ENCODE measurements around the gene SCGB3A2.

The SCGB3A2 gene

DNA sequence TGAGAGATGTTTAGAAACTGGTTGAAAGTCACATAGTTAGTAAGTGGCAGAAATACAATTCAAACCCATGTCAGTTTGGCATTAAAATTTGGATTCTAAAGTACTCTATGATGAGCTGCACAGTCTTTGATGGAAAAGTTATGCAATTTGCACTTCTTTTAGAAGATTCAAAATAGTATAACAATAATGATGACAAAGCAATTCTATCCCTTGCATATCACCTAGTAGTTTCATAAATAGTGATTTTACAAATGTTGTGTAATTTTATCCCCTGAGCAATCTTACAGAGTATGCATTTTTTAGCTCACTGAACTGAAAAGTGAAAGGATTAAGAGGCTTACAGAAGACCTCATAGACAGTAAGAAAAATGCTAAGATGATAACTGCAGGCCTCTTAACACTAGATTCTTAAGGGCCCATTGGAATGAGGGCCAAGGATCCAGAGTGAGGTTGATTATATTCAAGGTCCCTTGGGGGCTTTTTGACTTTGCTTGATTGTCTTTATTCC, 24.2 kb downstream of the SCGB3A2 start:
- no peak for FAIRE-seq
- DNase-seq (ENCODE audit: low spot score), result no peak

DNA sequence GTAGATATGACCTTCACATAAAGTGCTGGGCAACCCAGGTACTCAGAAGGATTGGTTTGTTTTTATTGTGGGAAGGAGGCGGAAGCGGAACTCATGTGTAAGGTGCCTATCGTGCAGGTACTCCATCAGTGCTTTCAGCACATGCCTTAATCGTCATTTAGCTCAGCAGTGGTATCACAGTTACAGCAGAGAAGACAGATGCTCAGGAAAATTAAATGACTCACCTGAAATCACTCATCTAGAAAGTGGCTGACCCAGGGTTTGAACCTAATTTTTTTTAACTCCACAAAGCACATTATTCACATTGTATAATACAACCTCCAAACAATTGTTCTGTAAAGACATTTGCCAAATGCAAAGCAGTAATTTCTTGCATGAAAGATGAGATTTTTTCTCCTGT, 25.6 kb downstream of the SCGB3A2 start:
- FAIRE-seq (peak; percentile 72), DNase-seq (ENCODE audit: low spot score) (no peak)

DNA sequence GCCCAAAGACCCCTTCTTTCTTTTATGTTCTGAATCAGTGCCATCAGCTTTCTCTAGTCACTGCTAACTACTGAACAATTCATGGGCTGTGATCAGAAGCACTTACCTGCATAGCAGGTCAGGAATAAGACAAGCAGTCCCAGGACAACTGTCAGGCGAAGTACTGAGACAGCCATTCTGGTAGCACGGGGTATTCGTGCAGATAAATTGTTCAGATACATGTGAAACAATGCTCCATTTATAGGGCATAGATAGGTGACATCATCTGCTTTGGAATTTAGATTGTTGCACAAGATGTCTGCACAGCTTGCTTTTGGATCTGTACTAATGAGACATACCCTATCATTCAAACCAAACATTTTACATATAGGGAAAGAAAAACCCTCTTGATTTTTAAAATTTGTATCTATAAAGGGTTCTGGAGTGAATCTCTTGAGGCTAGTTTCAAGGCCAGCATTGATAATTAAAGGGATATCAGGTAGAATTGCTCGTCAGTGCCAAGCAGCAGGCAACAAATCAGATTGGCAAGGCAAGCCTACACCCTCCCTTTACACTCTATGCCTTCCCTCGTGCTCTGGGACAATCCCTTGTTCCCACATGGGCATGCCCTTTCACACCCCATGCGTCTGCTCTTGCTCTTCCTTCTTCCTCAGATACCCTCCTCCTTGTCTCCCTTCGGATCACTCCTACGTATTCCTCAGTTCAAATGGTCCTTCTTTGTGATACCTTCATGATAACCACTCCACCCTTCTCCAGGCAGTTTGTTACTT, 28.0 kb downstream of the SCGB3A2 start, which contains the start of gene C5orf46:
Gene C5orf46, minus strand, starts transcription at position 213 of the 770 bp plus-strand sequence. Its CDS starts 37 bp downstream, at position 176.
- FAIRE-seq (peak; percentile 32), DNase-seq (ENCODE audit: low spot score) (peak; percentile 60)

DNA sequence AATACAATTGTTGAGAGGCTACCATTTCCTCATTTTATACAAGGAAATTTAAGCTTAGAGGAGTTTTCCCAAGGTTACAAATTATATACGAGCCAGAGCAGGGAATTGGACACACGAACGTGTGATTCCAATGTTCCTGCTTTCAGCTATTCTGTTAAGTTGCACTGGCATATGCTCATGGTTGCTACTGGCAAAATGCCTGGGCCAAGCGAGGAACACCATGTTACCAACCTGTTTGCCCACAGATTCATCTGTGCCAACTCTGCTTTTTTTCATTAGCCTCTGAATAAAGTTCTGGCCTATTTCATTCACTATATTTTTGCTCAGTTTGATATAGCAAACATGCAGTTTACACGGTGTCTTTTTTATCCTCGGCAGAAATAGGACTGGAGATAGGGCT, 32.9 kb downstream of the SCGB3A2 start:
- FAIRE-seq, result no peak
- no peak for DNase-seq (ENCODE audit: low spot score)

DNA sequence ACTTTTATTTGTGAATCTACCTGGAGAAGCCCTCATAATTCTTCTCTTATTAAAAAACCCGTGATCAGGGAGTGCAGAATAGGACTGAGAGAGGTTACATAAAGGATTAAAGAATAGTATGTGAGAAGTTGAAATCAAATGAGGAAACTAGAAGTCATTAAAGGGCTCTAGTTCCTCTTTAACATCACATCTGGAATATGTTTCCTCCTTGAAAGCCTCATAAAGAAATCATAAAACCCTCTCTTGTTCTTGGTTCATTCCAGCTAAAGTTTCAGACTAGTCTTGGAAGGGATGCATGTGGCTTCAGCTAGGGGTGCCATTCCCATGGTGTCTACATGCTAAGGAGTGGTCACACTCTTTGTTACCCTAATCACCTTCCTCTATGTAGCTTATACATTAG, 33.5 kb downstream of the SCGB3A2 start:
- DNase-seq (ENCODE audit: low spot score), result no peak

DNA sequence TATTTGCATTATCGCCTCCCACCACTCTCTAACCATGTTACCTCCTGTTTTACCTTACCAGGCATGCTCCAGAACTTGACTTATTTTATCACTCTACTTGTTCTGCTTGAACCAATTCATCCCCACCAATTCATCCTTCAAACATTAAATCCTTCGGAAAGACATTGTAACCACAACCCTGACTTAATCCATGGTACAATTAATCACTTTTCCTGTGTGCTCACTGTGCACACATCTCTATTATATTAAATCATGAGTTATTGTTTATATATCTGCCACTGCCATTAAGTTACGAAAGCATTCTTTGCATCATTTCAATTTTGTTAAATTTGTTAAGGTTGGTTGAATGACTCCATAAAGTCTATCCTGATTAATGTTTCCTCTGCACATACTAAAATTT, 35.3 kb downstream of the SCGB3A2 start:
- FAIRE-seq, result no peak
- DNase-seq (ENCODE audit: low spot score), result no peak

More for the DNA sequence above, 33.5 kb downstream of the SCGB3A2 start:
- FAIRE-seq, result no peak

DNA sequence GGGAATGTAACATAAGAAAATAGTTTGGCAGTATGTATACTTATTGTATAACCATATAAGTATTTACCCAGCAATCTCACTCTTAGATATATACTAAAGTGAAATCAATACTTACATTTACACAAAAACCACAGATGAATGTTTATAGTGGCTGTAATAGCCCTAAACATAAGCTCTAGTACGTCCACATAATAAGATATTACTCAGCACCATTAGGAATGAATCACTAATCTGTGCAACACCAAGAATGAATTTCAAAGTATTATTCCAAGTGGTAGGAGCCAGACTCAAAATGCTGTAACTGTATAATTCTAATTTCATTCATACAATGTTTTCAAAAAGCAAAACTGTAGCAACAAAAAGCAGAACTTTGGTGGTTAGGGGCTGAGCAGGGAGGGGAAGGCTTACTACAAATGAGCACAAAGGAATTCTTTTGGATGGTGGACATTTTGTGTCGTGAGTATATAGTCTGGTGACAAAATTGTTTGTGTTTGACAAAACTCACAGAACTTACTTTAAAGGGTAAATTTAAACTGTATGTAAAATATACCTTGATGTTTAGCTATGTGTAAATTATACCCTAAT, 39.7 kb downstream of the SCGB3A2 start:
- FAIRE-seq (no peak), DNase-seq (ENCODE audit: low spot score) (no peak)

DNA sequence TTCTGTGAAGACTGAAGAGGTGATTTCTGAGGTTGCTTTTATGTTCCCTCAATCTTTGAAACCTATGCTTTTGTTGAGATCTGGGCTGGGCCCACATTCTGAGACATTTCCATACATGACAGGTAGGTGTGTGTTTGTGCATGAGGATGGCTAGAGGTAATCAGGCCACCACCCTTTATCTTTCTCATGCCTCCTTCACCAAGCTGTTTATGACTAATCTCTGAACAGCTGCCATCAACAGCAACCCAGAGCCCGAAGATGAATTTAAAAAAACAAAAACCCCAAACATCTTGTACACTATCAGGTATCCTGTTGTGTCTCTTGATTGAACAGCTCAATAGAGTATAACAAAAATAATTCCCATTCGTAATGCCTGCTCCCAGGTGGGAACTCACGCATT, 40.4 kb downstream of the SCGB3A2 start:
- peak; percentile 27 for FAIRE-seq
- DNase-seq (ENCODE audit: low spot score), result no peak

DNA sequence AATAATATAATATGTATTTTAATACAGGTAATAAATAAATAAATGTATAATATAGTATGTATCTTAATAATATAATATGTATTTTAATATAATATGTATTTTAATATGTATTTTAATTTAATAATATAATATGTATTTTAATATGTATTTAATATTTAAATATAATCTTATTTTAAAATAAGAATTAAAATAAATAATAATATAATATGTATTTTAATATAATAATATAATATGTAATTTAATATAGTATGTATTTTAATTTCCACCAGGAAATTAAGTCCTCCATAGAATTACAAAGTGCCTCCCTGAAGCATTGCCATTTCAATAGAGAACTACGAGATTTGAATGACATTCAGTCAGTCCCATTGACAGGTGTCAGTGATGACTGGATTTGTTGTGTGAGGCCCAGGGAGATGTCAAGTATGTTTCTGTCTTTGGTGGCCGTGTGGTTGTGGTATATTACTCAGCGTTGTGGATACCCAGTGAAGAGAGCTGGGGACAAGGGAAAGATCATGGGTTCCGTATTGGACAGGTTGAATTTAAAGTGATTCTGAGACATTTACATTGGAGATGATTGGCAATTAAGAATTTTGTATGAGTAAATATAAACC, 42.0 kb downstream of the SCGB3A2 start:
- DNase-seq (ENCODE audit: low spot score) (no peak), FAIRE-seq (no peak)

DNA sequence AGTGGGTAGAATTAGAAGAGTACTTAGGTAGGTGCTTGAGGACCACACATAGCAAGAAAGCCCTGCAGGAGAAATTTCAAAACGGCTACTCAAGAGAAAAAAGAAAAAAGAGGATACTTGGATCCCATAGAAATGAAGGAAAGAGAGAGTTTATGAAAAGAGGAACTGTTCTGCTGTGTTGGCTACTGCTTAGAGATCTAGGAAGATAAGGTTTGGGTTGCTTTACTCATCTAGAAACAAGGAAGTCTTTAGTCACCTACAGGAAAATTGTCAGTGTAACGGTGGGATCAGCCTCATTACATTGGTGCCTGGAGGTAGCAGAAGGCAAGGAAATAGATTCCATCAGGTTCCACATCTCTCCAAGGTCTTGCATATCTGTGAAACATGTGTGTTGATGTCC, 42.6 kb downstream of the SCGB3A2 start:
- no peak for DNase-seq (ENCODE audit: low spot score)
- no peak for FAIRE-seq

DNA sequence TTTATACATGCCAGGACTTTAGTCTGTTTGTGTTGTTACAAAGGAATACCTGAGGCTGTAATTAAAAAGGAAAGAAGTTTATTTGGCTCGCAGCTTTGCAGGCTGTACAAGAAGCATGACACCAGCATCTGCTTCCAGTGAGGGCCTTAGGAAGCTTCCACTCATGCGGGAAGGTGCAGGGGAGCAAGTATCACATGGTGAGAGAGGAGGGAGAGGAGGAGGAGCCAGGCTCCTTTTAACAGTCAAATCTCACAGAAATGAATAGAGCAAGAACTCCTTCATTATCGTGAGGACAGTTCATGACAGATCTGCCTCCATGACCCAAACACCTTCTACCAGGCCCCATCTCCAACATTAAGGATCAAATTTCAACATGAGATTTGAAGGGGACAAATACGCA, 46.5 kb downstream of the SCGB3A2 start:
- no peak for FAIRE-seq
- DNase-seq (ENCODE audit: low spot score), result no peak

DNA sequence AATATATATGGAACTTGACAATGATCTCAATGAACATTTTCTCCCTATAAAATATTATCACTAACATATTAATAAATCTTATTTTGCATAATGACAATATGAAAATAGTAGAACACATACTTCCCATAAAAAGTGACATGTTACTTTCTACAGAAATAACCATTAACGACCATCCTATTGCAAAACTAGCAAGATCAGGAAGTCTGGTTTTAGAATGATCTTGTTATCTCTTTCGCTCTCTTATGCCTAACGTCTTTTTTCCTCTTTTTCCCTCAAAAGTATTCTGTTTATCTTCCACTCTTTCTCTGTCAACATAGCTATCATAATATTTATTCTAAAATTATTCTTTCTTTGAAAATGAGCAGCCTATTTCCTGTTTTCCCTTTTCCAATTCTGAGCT, 49.4 kb downstream of the SCGB3A2 start:
- FAIRE-seq (no peak), DNase-seq (ENCODE audit: low spot score) (no peak)

DNA sequence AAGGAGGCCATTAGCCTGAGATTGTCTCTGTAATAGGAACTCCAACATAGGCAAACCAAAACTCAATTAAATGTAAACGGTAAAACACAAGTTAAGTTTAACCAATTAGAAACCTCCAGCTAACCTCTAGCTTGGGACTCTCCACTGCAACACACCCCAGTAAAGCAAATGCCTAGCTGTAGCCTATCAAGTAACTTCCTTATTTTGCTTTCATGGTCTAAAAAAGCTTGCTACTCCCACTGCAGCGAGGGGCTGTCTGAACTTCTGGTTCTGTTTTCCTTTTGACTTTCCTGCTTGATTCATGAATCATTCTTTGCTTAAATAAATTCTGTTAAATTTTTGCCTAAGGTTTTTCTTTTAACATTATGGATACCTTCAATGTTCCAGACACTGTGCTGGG, 52.3 kb downstream of the SCGB3A2 start:
- FAIRE-seq (no peak), DNase-seq (ENCODE audit: low spot score) (no peak)
